Vagina (tissue), 2 donors: ENCODE measurements around the gene C19orf67. TPM values are rescaled to one million over a fixed set of nuclear protein-coding genes. Genes with fewer than 3 reads are reported as not detected.

Source experiments
- DNase-seq, 2 donors: peaks; one replicate each; pipeline ENCODE4 v3.0.0-alpha.2; 2017; ENCODE audit errors: extremely low spot score in 2 of 2
- H3K27ac ChIP-seq: fragments of 200-600 bp; sonication (generic); one replicate; pipeline ENCODE4 v1.5.1; 2019
- H3K27me3 ChIP-seq: fragments of 200-600 bp; sonication (generic); one replicate; pipeline ENCODE4 v1.5.1; 2019
- H3K36me3 ChIP-seq, 2 donors: fragments of 200-600 bp; sonication (generic); one replicate each; pipeline ENCODE4 v1.5.1; 2017 to 2019
- H3K4me1 ChIP-seq: fragments of 200-600 bp; sonication (generic); one replicate; pipeline ENCODE4 v1.5.1; 2019
- H3K4me3 ChIP-seq, 2 donors: fragments of 200-600 bp; sonication (generic); 1 replicate in 1 of 2; 2 replicates in 1 of 2; pipeline ENCODE4 v1.5.1; 2016 to 2019
- H3K9me3 ChIP-seq: fragments of 200-600 bp; sonication (generic); one replicate; pipeline ENCODE4 v1.5.1; 2019
- CTCF ChIP-seq, 3 experiments: fragments of 450-650 bp in 2 of 3; fragments of 200-600 bp in 1 of 3; sonication (generic) in 1 of 3; IDR thresholded peaks; one replicate each; pipeline ENCODE4 v1.5.1; 2017 to 2019; ENCODE audit warnings: antibody characterized with exemption in 3 of 3, mild to moderate bottlenecking in 2 of 3, moderate library complexity in 2 of 3
- POLR2A ChIP-seq, 2 donors: fragments of 450-650 bp; IDR thresholded peaks; one replicate each; pipeline ENCODE4 v1.6.1; 2017; ENCODE audit warnings: antibody characterized with exemption in 2 of 2, mild to moderate bottlenecking in 2 of 2, moderate library complexity in 2 of 2
- POLR2AphosphoS5 ChIP-seq, 2 donors: sonication (generic); formaldehyde crosslinking; IDR thresholded peaks; one replicate each; pipeline ENCODE4 v1.9.0; 2017; ENCODE audit warnings: antibody characterized with exemption in 2 of 2, mild to moderate bottlenecking in 2 of 2, low read depth in 1 of 2; ENCODE audit not compliant: insufficient read depth in 1 of 2
- intact Hi-C: fragments of 100-400 bp; cut with DNase I; formaldehyde crosslinking; loops from one replicate; pipeline ENCODE4 v1.15.1; 2023
- total RNA-seq: library from RNA; depleted of rRNA; stranded (reverse); fragments of >200 nt; gene quantifications from one replicate; pipeline ENCODE4 v1.2.3, GENCODE V29; 2016

The C19orf67 gene
- total RNA-seq: not detected

GRCh38 chr19:14085309-14085995, at the start of gene C19orf67:
Gene C19orf67, minus strand, starts transcription at chr19:14085783. Its CDS starts 156 bp downstream, at chr19:14085627.
- Histone ChIP-seq H3K9me3 (no peaks in the 10 kb centered on the region), H3K27ac (no peak within 1 kb of the TSS), H3K4me3 (no peak within 1 kb of the TSS), H3K4me1 (peaks cover 29% of the 10 kb centered on the region), H3K27me3 (no peaks in the 10 kb centered on the region), H3K36me3 (peaks cover 0 to 6% of the 10 kb centered on the region in 2 donors)
- intact Hi-C loops: no loop called here
- DNase-seq: no peak
- TF ChIP-seq CTCF (IDR thresholded peaks at IDR 0.05) (no peak), POLR2AphosphoS5 (IDR thresholded peaks at IDR 0.05; ENCODE audit: insufficient read depth in 1 of 2, low read depth in 1 of 2) (no peak)

- Histone ChIP-seq H3K4me3 (no peak overlapping the region), H3K4me1 (peaks cover 18% of the 10 kb centered on the region), H3K27ac (no peak overlapping the region), H3K36me3 (no peaks in the 10 kb centered on the region), H3K27me3 (no peaks in the 10 kb centered on the region), H3K9me3 (no peaks in the 10 kb centered on the region)
- DNase-seq: no peak
- intact Hi-C loops: loop anchor here (5.0 kb wide), 1 partner anchor 63 kb away; the partner anchor contains the start of gene MISP3
- TF ChIP-seq POLR2A (IDR thresholded peaks at IDR 0.05): no peak
- TF ChIP-seq POLR2AphosphoS5 (IDR thresholded peaks at IDR 0.05; ENCODE audit: insufficient read depth in 1 of 2, low read depth in 1 of 2): no peak
- no peak for TF ChIP-seq CTCF (IDR thresholded peaks at IDR 0.05)
Measured at GRCh38 chr19:14135355-14135754, 49.8 kb upstream of the C19orf67 start.

- H3K27me3 ChIP-seq: no peaks in the 10 kb centered on the region
- no peak for TF ChIP-seq CTCF (IDR thresholded peaks at IDR 0.05)
- no peak for TF ChIP-seq POLR2AphosphoS5 (IDR thresholded peaks at IDR 0.05; ENCODE audit: insufficient read depth in 1 of 2, low read depth in 1 of 2)
- no peak for TF ChIP-seq POLR2A (IDR thresholded peaks at IDR 0.05)
- no peaks in the 10 kb centered on the region for H3K4me1 ChIP-seq
- H3K4me3 ChIP-seq: no peak overlapping the region
- no peaks in the 10 kb centered on the region for H3K9me3 ChIP-seq
- H3K27ac ChIP-seq: no peak overlapping the region
- no peaks in the 10 kb centered on the region for H3K36me3 ChIP-seq
- no peak for DNase-seq
- intact Hi-C loops: no loop called here
Measured at GRCh38 chr19:14127929-14128509, 42.4 kb upstream of the C19orf67 start.

- DNase-seq: no peak
- no peaks in the 10 kb centered on the region for H3K4me1 ChIP-seq
- no peaks in the 10 kb centered on the region for H3K9me3 ChIP-seq
- no peaks in the 10 kb centered on the region for H3K27me3 ChIP-seq
- intact Hi-C loops: no loop called here
- no peaks in the 10 kb centered on the region for H3K36me3 ChIP-seq
- no peak for TF ChIP-seq CTCF (IDR thresholded peaks at IDR 0.05)
- TF ChIP-seq POLR2AphosphoS5 (IDR thresholded peaks at IDR 0.05; ENCODE audit: insufficient read depth in 1 of 2, low read depth in 1 of 2): no peak
- H3K4me3 ChIP-seq: no peak overlapping the region
- H3K27ac ChIP-seq: no peak overlapping the region
Measured at GRCh38 chr19:14127176-14127575, 41.6 kb upstream of the C19orf67 start.

GRCh38 chr19:14122924-14123323, 37.3 kb upstream of the C19orf67 start:
- Histone ChIP-seq H3K36me3 (no peaks in the 10 kb centered on the region), H3K4me1 (peaks cover 23% of the 10 kb centered on the region), H3K27ac (no peak overlapping the region), H3K27me3 (no peaks in the 10 kb centered on the region), H3K9me3 (no peaks in the 10 kb centered on the region), H3K4me3 (no peak overlapping the region)
- no peak for TF ChIP-seq CTCF (IDR thresholded peaks at IDR 0.05)
- no peak for TF ChIP-seq POLR2A (IDR thresholded peaks at IDR 0.05)
- TF ChIP-seq POLR2AphosphoS5 (IDR thresholded peaks at IDR 0.05; ENCODE audit: insufficient read depth in 1 of 2, low read depth in 1 of 2): no peak
- intact Hi-C loops: no loop called here
- no peak for DNase-seq
